Measurements from ENCODE around the gene SPAG5. TPM values are rescaled to one million over a fixed set of nuclear protein-coding genes. Genes with fewer than 3 reads are reported as not detected.

SPAG5 gene
- total and polyA plus RNA-seq, 2 experiments from 2014 or later = 20.5 to 27.0 TPM

GRCh38 chr17:28585851-28586250, 13.0 kb downstream of the SPAG5 start:
- H3K9me2 ChIP-seq (ENCODE audit: insufficient read depth) = no peaks in the 10 kb centered on the region
- in situ Hi-C loops (cut with MboI) = no loop called here
- H4K20me1 ChIP-seq (ENCODE audit: insufficient read depth) = no peaks in the 10 kb centered on the region
- no peaks in the 10 kb centered on the region for H3K9me3 ChIP-seq (ENCODE audit: low read depth)
- H3K4me1 ChIP-seq (ENCODE audit: insufficient read depth) = no peaks in the 10 kb centered on the region
- 0 out of 2 replicates have a peak, but pooled peaks cover 13% of the 10 kb centered on the region for H3K36me3 ChIP-seq (ENCODE audit: low read depth)
- H3K4me2 ChIP-seq (ENCODE audit: unreplicated experiment) = no peak overlapping the region
- no peak for DNase-seq
- no peaks in the 10 kb centered on the region for H3F3A ChIP-seq (ENCODE audit: insufficient read depth)
- H3K9ac ChIP-seq = no peak overlapping the region
- H3K27me3 ChIP-seq (replicated peaks; ENCODE audit: insufficient read depth) = no peaks in the 10 kb centered on the region
- H3K79me2 ChIP-seq (ENCODE audit: insufficient read depth) = no peaks in the 10 kb centered on the region
- no peak overlapping the region for H3K4me3 ChIP-seq
- TF ChIP-seq EZH2 (IDR thresholded peaks at IDR 0.05; ENCODE audit: insufficient read depth, poor library complexity, severe bottlenecking) (no peak), EZH2phosphoT487 (IDR thresholded peaks at IDR 0.05; ENCODE audit: insufficient read depth, low read depth) (no peak)
- no peak overlapping the region for H2AFZ ChIP-seq
- H3K27ac ChIP-seq = no peak overlapping the region
- WGBS, 2 experiments (ENCODE audit: low coverage in 1 of 2, low lambda C conversion rate in 2 of 2, missing lambda C conversion rate in 2 of 2) = 92 to 93% methylated on average over 3 of the region's 3 CpGs

DNA sequence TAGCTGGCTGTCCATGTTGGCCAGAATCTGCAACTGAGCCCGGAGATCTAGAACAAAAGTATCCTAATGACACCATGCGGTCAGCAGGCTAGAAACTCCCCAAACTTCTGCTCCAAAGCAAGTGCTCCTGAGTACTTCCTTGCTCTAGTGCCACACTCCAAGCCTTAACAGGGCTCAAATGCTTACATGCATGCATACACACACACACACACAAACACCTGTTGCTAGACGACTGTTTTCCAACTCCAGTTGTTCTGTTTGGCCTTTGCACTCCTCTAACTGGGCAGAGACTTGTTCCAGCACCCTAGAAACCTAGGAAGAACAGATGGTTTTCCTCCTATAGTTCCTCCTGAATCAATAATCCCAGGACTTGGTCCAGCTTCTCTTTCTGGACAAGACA, 14.4 kb downstream of the SPAG5 start:
- TF ChIP-seq EZH2 (IDR thresholded peaks at IDR 0.05; ENCODE audit: insufficient read depth, poor library complexity, severe bottlenecking) (no peak), EZH2phosphoT487 (IDR thresholded peaks at IDR 0.05; ENCODE audit: insufficient read depth, low read depth) (no peak)
- H3K9ac ChIP-seq = no peak overlapping the region
- H3K36me3 ChIP-seq (ENCODE audit: low read depth) = 0 out of 2 replicates have a peak, but pooled peaks cover 9% of the 10 kb centered on the region
- no peaks in the 10 kb centered on the region for H4K20me1 ChIP-seq (ENCODE audit: insufficient read depth)
- H3K9me2 ChIP-seq (ENCODE audit: insufficient read depth) = no peaks in the 10 kb centered on the region
- in situ Hi-C loops (cut with MboI) = no loop called here
- 89 to 90% methylated on average over 3 of the region's 3 CpGs for WGBS, 2 experiments (ENCODE audit: low coverage in 1 of 2, low lambda C conversion rate in 2 of 2, missing lambda C conversion rate in 2 of 2)
- H3F3A ChIP-seq (ENCODE audit: insufficient read depth) = no peaks in the 10 kb centered on the region
- H3K79me2 ChIP-seq (ENCODE audit: insufficient read depth) = no peaks in the 10 kb centered on the region
- H3K4me2 ChIP-seq (ENCODE audit: unreplicated experiment) = no peak overlapping the region
- H3K27me3 ChIP-seq (replicated peaks; ENCODE audit: insufficient read depth) = no peaks in the 10 kb centered on the region
- H3K4me3 ChIP-seq = no peak overlapping the region
- DNase-seq = no peak
- H3K27ac ChIP-seq = no peak overlapping the region
- H2AFZ ChIP-seq = no peak overlapping the region
- no peaks in the 10 kb centered on the region for H3K9me3 ChIP-seq (ENCODE audit: low read depth)
- H3K4me1 ChIP-seq (ENCODE audit: insufficient read depth) = no peaks in the 10 kb centered on the region

GRCh38 chr17:28582513-28582912, 16.3 kb downstream of the SPAG5 start:
- Histone ChIP-seq H3K27me3 (replicated peaks; ENCODE audit: insufficient read depth) (no peaks in the 10 kb centered on the region), H2AFZ (no peak overlapping the region), H4K20me1 (ENCODE audit: insufficient read depth) (no peaks in the 10 kb centered on the region), H3K36me3 (ENCODE audit: low read depth) (0 out of 2 replicates have a peak, but pooled peaks cover 5% of the 10 kb centered on the region), H3K27ac (no peak overlapping the region), H3K9ac (no peak overlapping the region), H3K4me2 (ENCODE audit: unreplicated experiment) (no peak overlapping the region), H3K9me3 (ENCODE audit: low read depth) (no peaks in the 10 kb centered on the region), H3K4me1 (ENCODE audit: insufficient read depth) (no peaks in the 10 kb centered on the region), H3F3A (ENCODE audit: insufficient read depth) (no peaks in the 10 kb centered on the region), H3K9me2 (ENCODE audit: insufficient read depth) (no peaks in the 10 kb centered on the region), H3K79me2 (ENCODE audit: insufficient read depth) (no peaks in the 10 kb centered on the region), H3K4me3 (no peak overlapping the region)
- DNase-seq = no peak
- TF ChIP-seq EZH2phosphoT487 (IDR thresholded peaks at IDR 0.05; ENCODE audit: insufficient read depth, low read depth) = no peak
- no peak for TF ChIP-seq EZH2 (IDR thresholded peaks at IDR 0.05; ENCODE audit: insufficient read depth, poor library complexity, severe bottlenecking)
- 98% methylated on average over 2 of the region's 2 CpGs for WGBS, 2 experiments (ENCODE audit: low coverage in 1 of 2, low lambda C conversion rate in 2 of 2, missing lambda C conversion rate in 2 of 2)
- in situ Hi-C loops (cut with MboI) = no loop called here

- WGBS, 2 experiments (ENCODE audit: low coverage in 1 of 2, low lambda C conversion rate in 2 of 2, missing lambda C conversion rate in 2 of 2) = 96 to 100% methylated on average over 3 of the region's 3 CpGs
- H3K9me2 ChIP-seq (ENCODE audit: insufficient read depth) = no peaks in the 10 kb centered on the region
- no peaks in the 10 kb centered on the region for H3K79me2 ChIP-seq (ENCODE audit: insufficient read depth)
- in situ Hi-C loops (cut with MboI) = no loop called here
- TF ChIP-seq EZH2 (IDR thresholded peaks at IDR 0.05; ENCODE audit: insufficient read depth, poor library complexity, severe bottlenecking) (no peak), EZH2phosphoT487 (IDR thresholded peaks at IDR 0.05; ENCODE audit: insufficient read depth, low read depth) (no peak)
- H3K4me3 ChIP-seq = no peak overlapping the region
- H3K27ac ChIP-seq = no peak overlapping the region
- H3K4me1 ChIP-seq (ENCODE audit: insufficient read depth) = no peaks in the 10 kb centered on the region
- no peak overlapping the region for H2AFZ ChIP-seq
- H4K20me1 ChIP-seq (ENCODE audit: insufficient read depth) = no peaks in the 10 kb centered on the region
- DNase-seq = no peak
- H3F3A ChIP-seq (ENCODE audit: insufficient read depth) = no peaks in the 10 kb centered on the region
- H3K27me3 ChIP-seq (replicated peaks; ENCODE audit: insufficient read depth) = no peaks in the 10 kb centered on the region
- 0 out of 2 replicates have a peak, but pooled peaks cover 4% of the 10 kb centered on the region for H3K36me3 ChIP-seq (ENCODE audit: low read depth)
- H3K9ac ChIP-seq = no peak overlapping the region
- H3K9me3 ChIP-seq (ENCODE audit: low read depth) = no peaks in the 10 kb centered on the region
- no peak overlapping the region for H3K4me2 ChIP-seq (ENCODE audit: unreplicated experiment)
Measured at GRCh38 chr17:28580959-28581358, 17.9 kb downstream of the SPAG5 start.

- Histone ChIP-seq H4K20me1 (ENCODE audit: insufficient read depth) (no peaks in the 10 kb centered on the region), H3K4me2 (ENCODE audit: unreplicated experiment) (no peak overlapping the region), H3K9me2 (ENCODE audit: insufficient read depth) (no peaks in the 10 kb centered on the region), H3K79me2 (ENCODE audit: insufficient read depth) (no peaks in the 10 kb centered on the region), H3K9me3 (ENCODE audit: low read depth) (no peaks in the 10 kb centered on the region), H3K36me3 (ENCODE audit: low read depth) (no peaks in the 10 kb centered on the region), H3K4me1 (ENCODE audit: insufficient read depth) (no peaks in the 10 kb centered on the region), H3K27me3 (replicated peaks; ENCODE audit: insufficient read depth) (no peaks in the 10 kb centered on the region), H3K9ac (no peak overlapping the region), H2AFZ (no peak overlapping the region), H3K4me3 (no peak overlapping the region), H3F3A (ENCODE audit: insufficient read depth) (no peaks in the 10 kb centered on the region), H3K27ac (no peak overlapping the region)
- no peak for DNase-seq
- WGBS, 2 experiments (ENCODE audit: low coverage in 1 of 2, low lambda C conversion rate in 2 of 2, missing lambda C conversion rate in 2 of 2) = 96 to 99% methylated on average over 4 of the region's 4 CpGs
- in situ Hi-C loops (cut with MboI) = no loop called here
- TF ChIP-seq EZH2 (IDR thresholded peaks at IDR 0.05; ENCODE audit: insufficient read depth, poor library complexity, severe bottlenecking) (no peak), EZH2phosphoT487 (IDR thresholded peaks at IDR 0.05; ENCODE audit: insufficient read depth, low read depth) (no peak)
Measured at GRCh38 chr17:28579526-28579925, 19.3 kb downstream of the SPAG5 start.
